A549 (cell line): ENCODE results near the gene GNA15.

Experiments
- CEBPB ChIP-seq, 2 experiments: fragments of >200 bp in 1 of 2; sonication (Bioruptor Twin) in 1 of 2; formaldehyde crosslinking in 1 of 2; IDR thresholded peaks; 2 replicates each; pipeline ENCODE4 v1.6.1; 2012 to 2016
- EP300 ChIP-seq, 2 experiments: fragments of >200 bp; sonication (Bioruptor Twin); formaldehyde crosslinking; IDR thresholded peaks; 2 replicates in 1 of 2; 3 replicates in 1 of 2; pipeline ENCODE4 v1.6.1; 2016 to 2017
- JUN ChIP-seq, 2 experiments: fragments of >200 bp; sonication (Bioruptor Twin); formaldehyde crosslinking; IDR thresholded peaks; 2 replicates in 1 of 2; 3 replicates in 1 of 2; pipeline ENCODE4 v1.6.1; 2016 to 2017
- MAFK ChIP-seq: fragments of 450-650 bp; IDR thresholded peaks from 2 replicates; pipeline ENCODE4 v1.6.1; 2014; ENCODE audit not compliant: partially characterized antibody
- PHF8 ChIP-seq: fragments of 200-600 bp; sonication (generic); IDR thresholded peaks from 2 replicates; pipeline ENCODE4 v1.6.1; 2016; ENCODE audit warnings: low read depth, mild to moderate bottlenecking, antibody characterized with exemption, moderate library complexity, borderline replicate concordance
- POLR2A ChIP-seq: IDR thresholded peaks from 2 replicates; pipeline ENCODE4 v1.6.1; 2012; ENCODE audit warnings: mild to moderate bottlenecking, low read length
- RAD21 ChIP-seq, 2 experiments: fragments of >200 bp in 1 of 2; sonication (Bioruptor Twin) in 1 of 2; formaldehyde crosslinking in 1 of 2; IDR thresholded peaks in 1 of 2; conservative IDR thresholded peaks in 1 of 2; 2 replicates in 1 of 2; 3 replicates in 1 of 2; pipeline ENCODE4 v1.6.1; 2012 to 2018; ENCODE audit warnings: inconsistent platforms in 1 of 2
- RCOR1 ChIP-seq: fragments of 150-350 bp; IDR thresholded peaks from 2 replicates; pipeline ENCODE4 v1.6.1; 2014; ENCODE audit warnings: antibody characterized with exemption, low read length, low read depth
- TF ChIP-seq, protein P1 (sequence below): fragments of >200 bp; sonication (Bioruptor Twin); formaldehyde crosslinking; IDR thresholded peaks from 3 replicates; pipeline ENCODE4 v1.5.1; 2016
- TF ChIP-seq, protein P2 (sequence below): fragments of 250-450 bp; sonication (Bioruptor Pico); IDR thresholded peaks from 2 replicates; pipeline ENCODE4 v1.5.0; 2021; ENCODE audit warnings: mild to moderate bottlenecking, moderate library complexity, borderline replicate concordance

DNA sequence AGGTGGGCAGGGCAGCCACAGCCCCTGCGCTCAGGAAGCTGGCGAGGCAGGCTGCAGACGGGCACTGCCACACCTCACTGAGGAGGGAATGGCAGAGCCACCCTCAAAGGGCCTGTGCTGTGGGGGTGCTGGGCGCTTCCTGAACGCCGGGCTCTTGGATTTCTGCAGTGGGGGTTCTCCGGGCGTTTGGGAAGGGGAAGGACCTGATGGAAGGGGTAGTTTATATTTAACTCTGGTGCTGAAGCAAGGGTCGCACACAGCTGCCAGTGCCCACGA is 31.2 kb upstream of the GNA15 start:
- no peak for TF ChIP-seq PHF8
- TF ChIP-seq, protein P1, sequence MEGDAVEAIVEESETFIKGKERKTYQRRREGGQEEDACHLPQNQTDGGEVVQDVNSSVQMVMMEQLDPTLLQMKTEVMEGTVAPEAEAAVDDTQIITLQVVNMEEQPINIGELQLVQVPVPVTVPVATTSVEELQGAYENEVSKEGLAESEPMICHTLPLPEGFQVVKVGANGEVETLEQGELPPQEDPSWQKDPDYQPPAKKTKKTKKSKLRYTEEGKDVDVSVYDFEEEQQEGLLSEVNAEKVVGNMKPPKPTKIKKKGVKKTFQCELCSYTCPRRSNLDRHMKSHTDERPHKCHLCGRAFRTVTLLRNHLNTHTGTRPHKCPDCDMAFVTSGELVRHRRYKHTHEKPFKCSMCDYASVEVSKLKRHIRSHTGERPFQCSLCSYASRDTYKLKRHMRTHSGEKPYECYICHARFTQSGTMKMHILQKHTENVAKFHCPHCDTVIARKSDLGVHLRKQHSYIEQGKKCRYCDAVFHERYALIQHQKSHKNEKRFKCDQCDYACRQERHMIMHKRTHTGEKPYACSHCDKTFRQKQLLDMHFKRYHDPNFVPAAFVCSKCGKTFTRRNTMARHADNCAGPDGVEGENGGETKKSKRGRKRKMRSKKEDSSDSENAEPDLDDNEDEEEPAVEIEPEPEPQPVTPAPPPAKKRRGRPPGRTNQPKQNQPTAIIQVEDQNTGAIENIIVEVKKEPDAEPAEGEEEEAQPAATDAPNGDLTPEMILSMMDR, result no peak
- TF ChIP-seq JUN (IDR thresholded peaks at IDR 0.05), result no peak
- no peak for TF ChIP-seq MAFK
- TF ChIP-seq, protein P2, sequence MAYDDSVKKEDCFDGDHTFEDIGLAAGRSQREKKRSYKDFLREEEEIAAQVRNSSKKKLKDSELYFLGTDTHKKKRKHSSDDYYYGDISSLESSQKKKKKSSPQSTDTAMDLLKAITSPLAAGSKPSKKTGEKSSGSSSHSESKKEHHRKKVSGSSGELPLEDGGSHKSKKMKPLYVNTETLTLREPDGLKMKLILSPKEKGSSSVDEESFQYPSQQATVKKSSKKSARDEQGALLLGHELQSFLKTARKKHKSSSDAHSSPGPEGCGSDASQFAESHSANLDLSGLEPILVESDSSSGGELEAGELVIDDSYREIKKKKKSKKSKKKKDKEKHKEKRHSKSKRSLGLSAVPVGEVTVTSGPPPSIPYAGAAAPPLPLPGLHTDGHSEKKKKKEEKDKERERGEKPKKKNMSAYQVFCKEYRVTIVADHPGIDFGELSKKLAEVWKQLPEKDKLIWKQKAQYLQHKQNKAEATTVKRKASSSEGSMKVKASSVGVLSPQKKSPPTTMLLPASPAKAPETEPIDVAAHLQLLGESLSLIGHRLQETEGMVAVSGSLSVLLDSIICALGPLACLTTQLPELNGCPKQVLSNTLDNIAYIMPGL (CRISPR knock-in tag), result no peak
- TF ChIP-seq POLR2A, result no peak
- TF ChIP-seq CEBPB (IDR thresholded peaks at IDR 0.05), result no peak
- TF ChIP-seq RCOR1, result no peak
- no peak for TF ChIP-seq RAD21 (conservative IDR thresholded peaks at IDR 0.05 in 1 of 2, IDR thresholded peaks at IDR 0.05 in 1 of 2)
- TF ChIP-seq EP300 (IDR thresholded peaks at IDR 0.05), result no peak
